Measurements from ENCODE around the gene EDDM3A. TPM values are rescaled to one million over a fixed set of nuclear protein-coding genes. Genes with fewer than 3 reads are reported as not detected.

The EDDM3A gene
- total and polyA plus RNA-seq, 2 experiments from 2014 or later, result not detected

GRCh38 chr14:20760950-20761349 is 15.3 kb downstream of the EDDM3A start:
- Histone ChIP-seq H2AFZ (no peak overlapping the region), H3K9me3 (ENCODE audit: low read depth) (no peaks in the 10 kb centered on the region), H3K36me3 (ENCODE audit: low read depth) (no peaks in the 10 kb centered on the region), H3K27ac (no peak overlapping the region), H3K9ac (no peak overlapping the region), H4K20me1 (ENCODE audit: insufficient read depth) (no peaks in the 10 kb centered on the region), H3K9me2 (ENCODE audit: insufficient read depth) (no peaks in the 10 kb centered on the region), H3F3A (ENCODE audit: insufficient read depth) (no peaks in the 10 kb centered on the region), H3K4me1 (ENCODE audit: insufficient read depth) (no peaks in the 10 kb centered on the region), H3K79me2 (ENCODE audit: insufficient read depth) (no peaks in the 10 kb centered on the region), H3K4me3 (no peak overlapping the region), H3K4me2 (ENCODE audit: unreplicated experiment) (no peak overlapping the region), H3K27me3 (replicated peaks; ENCODE audit: insufficient read depth) (no peaks in the 10 kb centered on the region)
- DNase-seq, result no peak
- in situ Hi-C loops (cut with MboI), result no loop called here
- no peak for TF ChIP-seq EZH2 (IDR thresholded peaks at IDR 0.05; ENCODE audit: insufficient read depth, poor library complexity, severe bottlenecking)
- TF ChIP-seq EZH2phosphoT487 (IDR thresholded peaks at IDR 0.05; ENCODE audit: insufficient read depth, low read depth), result no peak

GRCh38 chr14:20768593-20768892 is 22.9 kb downstream of the EDDM3A start:
- no peaks in the 10 kb centered on the region for H3K36me3 ChIP-seq (ENCODE audit: low read depth)
- no peak for DNase-seq
- no peak overlapping the region for H3K9ac ChIP-seq
- H3K79me2 ChIP-seq (ENCODE audit: insufficient read depth), result no peaks in the 10 kb centered on the region
- H3K9me2 ChIP-seq (ENCODE audit: insufficient read depth), result no peaks in the 10 kb centered on the region
- H4K20me1 ChIP-seq (ENCODE audit: insufficient read depth), result no peaks in the 10 kb centered on the region
- in situ Hi-C loops (cut with MboI), result no loop called here
- H3K4me3 ChIP-seq, result no peak overlapping the region
- H3K4me1 ChIP-seq (ENCODE audit: insufficient read depth), result no peaks in the 10 kb centered on the region
- H3F3A ChIP-seq (ENCODE audit: insufficient read depth), result no peaks in the 10 kb centered on the region
- H3K27ac ChIP-seq, result no peak overlapping the region
- H3K27me3 ChIP-seq (replicated peaks; ENCODE audit: insufficient read depth), result no peaks in the 10 kb centered on the region
- TF ChIP-seq EZH2phosphoT487 (IDR thresholded peaks at IDR 0.05; ENCODE audit: insufficient read depth, low read depth) (no peak), EZH2 (IDR thresholded peaks at IDR 0.05; ENCODE audit: insufficient read depth, poor library complexity, severe bottlenecking) (no peak)
- 25 to 34% methylated on average over 3 of the region's 3 CpGs for WGBS, 2 experiments (ENCODE audit: low coverage in 1 of 2, low lambda C conversion rate in 2 of 2, missing lambda C conversion rate in 2 of 2)
- no peak overlapping the region for H2AFZ ChIP-seq
- no peaks in the 10 kb centered on the region for H3K9me3 ChIP-seq (ENCODE audit: low read depth)
- H3K4me2 ChIP-seq (ENCODE audit: unreplicated experiment), result no peak overlapping the region

DNA sequence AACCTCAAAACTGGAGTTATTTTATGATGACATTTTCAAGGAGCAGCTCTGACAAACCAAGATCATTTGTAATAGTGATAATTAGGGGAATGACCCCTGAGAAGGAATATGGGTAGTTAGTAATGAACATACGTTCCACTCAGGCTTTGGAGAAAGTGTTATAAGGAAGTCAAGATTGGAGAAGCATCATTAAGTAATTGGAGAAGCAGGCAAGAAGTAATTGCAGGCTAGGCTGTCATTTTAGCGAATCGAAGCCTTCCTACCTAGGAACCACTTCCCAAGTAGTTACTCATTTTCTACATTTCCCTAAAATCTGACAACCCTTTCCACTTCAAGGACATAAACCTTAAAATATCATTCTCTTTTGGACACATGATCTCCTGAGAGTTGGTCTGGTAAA is 23.7 kb downstream of the EDDM3A start:
- 50 to 52% methylated on average over 3 of the region's 3 CpGs for WGBS, 2 experiments (ENCODE audit: low coverage in 1 of 2, low lambda C conversion rate in 2 of 2, missing lambda C conversion rate in 2 of 2)
- no peak overlapping the region for H2AFZ ChIP-seq
- H3K9me2 ChIP-seq (ENCODE audit: insufficient read depth), result no peaks in the 10 kb centered on the region

DNA sequence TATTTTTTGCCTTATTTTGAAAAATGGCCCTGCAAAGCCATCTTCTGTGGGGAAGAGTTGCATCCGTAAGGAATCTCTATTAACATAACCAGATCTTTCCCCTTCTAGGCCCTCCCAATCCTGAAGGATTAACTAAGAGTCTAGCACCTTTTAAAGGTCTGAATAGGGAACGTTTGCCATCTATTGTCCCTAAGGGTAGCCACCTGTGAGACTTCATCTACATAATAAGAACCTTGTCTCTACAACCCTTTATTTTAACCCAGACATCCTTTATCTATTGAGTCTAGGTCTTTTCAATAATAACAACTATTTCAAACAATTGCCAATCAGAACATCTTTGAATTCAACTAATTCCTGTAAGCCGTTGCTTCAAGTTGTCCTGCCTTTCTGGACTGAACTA is 27.0 kb downstream of the EDDM3A start:
- H4K20me1 ChIP-seq (ENCODE audit: insufficient read depth), result no peaks in the 10 kb centered on the region
- no peak overlapping the region for H2AFZ ChIP-seq
- no peaks in the 10 kb centered on the region for H3K27me3 ChIP-seq (replicated peaks; ENCODE audit: insufficient read depth)
- H3K4me1 ChIP-seq (ENCODE audit: insufficient read depth), result no peaks in the 10 kb centered on the region
- in situ Hi-C loops (cut with MboI), result no loop called here
- H3K4me2 ChIP-seq (ENCODE audit: unreplicated experiment), result no peak overlapping the region
- no peaks in the 10 kb centered on the region for H3K36me3 ChIP-seq (ENCODE audit: low read depth)
- H3K9me2 ChIP-seq (ENCODE audit: insufficient read depth), result no peaks in the 10 kb centered on the region
- no peak overlapping the region for H3K27ac ChIP-seq
- H3K9me3 ChIP-seq (ENCODE audit: low read depth), result no peaks in the 10 kb centered on the region
- no peaks in the 10 kb centered on the region for H3F3A ChIP-seq (ENCODE audit: insufficient read depth)
- no peak for TF ChIP-seq EZH2phosphoT487 (IDR thresholded peaks at IDR 0.05; ENCODE audit: insufficient read depth, low read depth)
- no peak for TF ChIP-seq EZH2 (IDR thresholded peaks at IDR 0.05; ENCODE audit: insufficient read depth, poor library complexity, severe bottlenecking)
- H3K79me2 ChIP-seq (ENCODE audit: insufficient read depth), result no peaks in the 10 kb centered on the region
- WGBS, 2 experiments (ENCODE audit: low coverage in 1 of 2, low lambda C conversion rate in 2 of 2, missing lambda C conversion rate in 2 of 2), result 24 to 33% methylated on average over 3 of the region's 3 CpGs
- H3K4me3 ChIP-seq, result no peak overlapping the region
- DNase-seq, result no peak
- H3K9ac ChIP-seq, result no peak overlapping the region

More for the DNA sequence above, 23.7 kb downstream of the EDDM3A start:
- H3K27ac ChIP-seq, result no peak overlapping the region
- no peaks in the 10 kb centered on the region for H3K27me3 ChIP-seq (replicated peaks; ENCODE audit: insufficient read depth)
- no peak overlapping the region for H3K4me2 ChIP-seq (ENCODE audit: unreplicated experiment)
- no peaks in the 10 kb centered on the region for H3K36me3 ChIP-seq (ENCODE audit: low read depth)
- H3K9me3 ChIP-seq (ENCODE audit: low read depth), result no peaks in the 10 kb centered on the region
- TF ChIP-seq EZH2phosphoT487 (IDR thresholded peaks at IDR 0.05; ENCODE audit: insufficient read depth, low read depth), result no peak
- no peak for TF ChIP-seq EZH2 (IDR thresholded peaks at IDR 0.05; ENCODE audit: insufficient read depth, poor library complexity, severe bottlenecking)
- no peak overlapping the region for H3K9ac ChIP-seq
- H3K79me2 ChIP-seq (ENCODE audit: insufficient read depth), result no peaks in the 10 kb centered on the region
- H3K4me3 ChIP-seq, result no peak overlapping the region
- H4K20me1 ChIP-seq (ENCODE audit: insufficient read depth), result no peaks in the 10 kb centered on the region
- DNase-seq, result no peak
- in situ Hi-C loops (cut with MboI), result no loop called here
- no peaks in the 10 kb centered on the region for H3F3A ChIP-seq (ENCODE audit: insufficient read depth)
- no peaks in the 10 kb centered on the region for H3K4me1 ChIP-seq (ENCODE audit: insufficient read depth)

- in situ Hi-C loops (cut with MboI), result no loop called here
- no peak overlapping the region for H3K4me3 ChIP-seq
- H3K27ac ChIP-seq, result no peak overlapping the region
- no peaks in the 10 kb centered on the region for H3K79me2 ChIP-seq (ENCODE audit: insufficient read depth)
- H3K36me3 ChIP-seq (ENCODE audit: low read depth), result no peaks in the 10 kb centered on the region
- no peak overlapping the region for H2AFZ ChIP-seq
- no peaks in the 10 kb centered on the region for H3K4me1 ChIP-seq (ENCODE audit: insufficient read depth)
- H3K9me3 ChIP-seq (ENCODE audit: low read depth), result no peaks in the 10 kb centered on the region
- no peak for TF ChIP-seq EZH2phosphoT487 (IDR thresholded peaks at IDR 0.05; ENCODE audit: insufficient read depth, low read depth)
- TF ChIP-seq EZH2 (IDR thresholded peaks at IDR 0.05; ENCODE audit: insufficient read depth, poor library complexity, severe bottlenecking), result no peak
- 33 to 34% methylated on average over 5 of the region's 5 CpGs for WGBS, 2 experiments (ENCODE audit: low coverage in 1 of 2, low lambda C conversion rate in 2 of 2, missing lambda C conversion rate in 2 of 2)
- H3K9me2 ChIP-seq (ENCODE audit: insufficient read depth), result no peaks in the 10 kb centered on the region
- no peak for DNase-seq
- no peaks in the 10 kb centered on the region for H3K27me3 ChIP-seq (replicated peaks; ENCODE audit: insufficient read depth)
- H3F3A ChIP-seq (ENCODE audit: insufficient read depth), result no peaks in the 10 kb centered on the region
- no peak overlapping the region for H3K4me2 ChIP-seq (ENCODE audit: unreplicated experiment)
- no peak overlapping the region for H3K9ac ChIP-seq
- H4K20me1 ChIP-seq (ENCODE audit: insufficient read depth), result no peaks in the 10 kb centered on the region
Measured at GRCh38 chr14:20774258-20774824, 28.7 kb downstream of the EDDM3A start.
